Stomach (tissue), 4 donors: Measurements from ENCODE around the gene STMN3.

ENCODE experiments used
- CTCF ChIP-seq, 7 experiments: fragments of 450-650 bp in 4 of 7; fragments of 200-600 bp in 3 of 7; sonication (generic) in 3 of 7; IDR thresholded peaks; one replicate each; pipeline ENCODE4 v1.5.1; 2016 to 2019; ENCODE audit warnings: antibody characterized with exemption in 7 of 7, control low read depth in 2 of 7, mild to moderate bottlenecking in 1 of 7
- EP300 ChIP-seq: sonication (generic); formaldehyde crosslinking; IDR thresholded peaks from one replicate; pipeline ENCODE4 v1.6.1; 2017; ENCODE audit warnings: antibody characterized with exemption
- POLR2A ChIP-seq, 4 donors: fragments of 450-650 bp; IDR thresholded peaks; one replicate each; pipeline ENCODE4 v1.6.1; 2016; ENCODE audit warnings: antibody characterized with exemption in 4 of 4, control low read depth in 2 of 4, mild to moderate bottlenecking in 1 of 4, moderate library complexity in 1 of 4
- POLR2AphosphoS5 ChIP-seq, 3 donors: sonication (generic); formaldehyde crosslinking; IDR thresholded peaks; one replicate each; pipeline ENCODE4 v1.6.1; 2016; ENCODE audit warnings: antibody characterized with exemption in 3 of 3

GRCh38 chr20:63688228-63689045 lies 35.2 kb upstream of the STMN3 start:
- no peak for TF ChIP-seq POLR2A (IDR thresholded peaks at IDR 0.05)
- no peak for TF ChIP-seq CTCF (IDR thresholded peaks at IDR 0.05)
- TF ChIP-seq POLR2AphosphoS5 (IDR thresholded peaks at IDR 0.05): no peak
- TF ChIP-seq EP300: no peak
